Activated B cell treated with CpG ODN at 0.5 μM for 24 hours (primary cell): ENCODE measurements around the gene NR1H2. TPM values are rescaled to one million over a fixed set of nuclear protein-coding genes. Genes with fewer than 3 reads are reported as not detected.

Source experiments
- ATAC-seq: fragments of 200-7000 bp; cut with Tn5 transposase; one replicate; pipeline ENCODE4 v1.10.0; 2021; ENCODE audit warnings: low read depth, mild to moderate bottlenecking, moderate library complexity
- CTCF ChIA-PET: fragments of 350-600 bp; sonication (Branson Sonifier 250); formaldehyde crosslinking; loops from one replicate; lab custom pipeline; 2021; ENCODE audit warnings: antibody characterized with exemption; lab: Charles Lee
- POLR2A ChIA-PET: fragments of 350-600 bp; sonication (Branson Sonifier 250); formaldehyde crosslinking; loops from one replicate; lab custom pipeline; 2021; ENCODE audit warnings: antibody characterized with exemption; lab: Charles Lee
- DNase-seq: peaks from one replicate; pipeline ENCODE4 v3.0.0; 2022
- H3K27ac Mint-ChIP-seq: one replicate; pipeline ENCODE4 v1.8.0; 2020; ENCODE audit warnings: mixed read lengths
- H3K27me3 Mint-ChIP-seq: one replicate; pipeline ENCODE4 v1.8.0; 2021; ENCODE audit warnings: mixed read lengths
- H3K36me3 Mint-ChIP-seq: one replicate; pipeline ENCODE4 v1.8.0; 2021; ENCODE audit warnings: low read depth, mixed read lengths
- H3K4me1 Mint-ChIP-seq: one replicate; pipeline ENCODE4 v1.8.0; 2021; ENCODE audit warnings: mixed read lengths
- H3K4me3 Mint-ChIP-seq: one replicate; pipeline ENCODE4 v1.8.0; 2020; ENCODE audit warnings: mild to moderate bottlenecking, mixed read lengths
- H3K9me3 Mint-ChIP-seq: one replicate; pipeline ENCODE4 v1.8.0; 2020; ENCODE audit warnings: mixed read lengths
- CTCF ChIP-seq: fragments of 200-600 bp; IDR thresholded peaks from one replicate; pipeline ENCODE4 v1.8.0; 2022; ENCODE audit warnings: antibody characterized with exemption, mild to moderate bottlenecking
- intact Hi-C: fragments of 100-400 bp; cut with micrococcal nuclease; formaldehyde crosslinking; loops from one replicate; pipeline ENCODE4 v1.15.1; 2024
- total RNA-seq: library from RNA; stranded (reverse); gene quantifications from 2 replicates; pipeline ENCODE4 v1.2.3, GENCODE V29; 2022

The NR1H2 gene
- total RNA-seq, 1 donor from 2014 or later, result 79.5 TPM

GRCh38 chr19:50356691-50357177, 19.5 kb upstream of the NR1H2 start:
- TF ChIP-seq CTCF, result no peak
- Mint-ChIP-seq H3K4me1 (peaks cover 50% of the 10 kb centered on the region), H3K4me3 (peak overlapping the region; percentile 91), H3K36me3 (no peaks in the 10 kb centered on the region), H3K27me3 (no peaks in the 10 kb centered on the region), H3K27ac (peak overlapping the region; percentile 98), H3K9me3 (no peaks in the 10 kb centered on the region)
- intact Hi-C loops, result loop anchor here (1.0 to 2.0 kb wide), 11 partner anchors 9 to 566 kb away; partner anchors contain the start of genes JOSD2, KCNC3 and NR1H2
- CTCF ChIA-PET, result interaction anchor here (0.9 to 3.0 kb wide), 17 partner anchors 10 to 427 kb away, joined by 3 to 33 read pairs (median 8); partner anchors contain the start of genes KCNC3 and SPIB
- DNase-seq (no peak), ATAC-seq (no peak)
- POLR2A ChIA-PET, result interaction anchor here (0.6 to 3.5 kb wide), 28 partner anchors 9 to 448 kb away, joined by 3 to 84 read pairs (median 8); partner anchors contain the start of genes JOSD2, KCNC3, MYBPC2 and NR1H2

- peak overlapping the region; percentile 98 for H3K27ac Mint-ChIP-seq
- H3K36me3 Mint-ChIP-seq, result no peaks in the 10 kb centered on the region
- no peak for TF ChIP-seq CTCF
- peak; percentile 82 for ATAC-seq
- intact Hi-C loops, result loop anchor here (1.0 to 2.0 kb wide), 11 partner anchors 10 to 565 kb away; partner anchors contain the start of genes JOSD2, KCNC3 and NR1H2
- peak; percentile 82 for DNase-seq
- H3K27me3 Mint-ChIP-seq, result no peaks in the 10 kb centered on the region
- POLR2A ChIA-PET, result interaction anchor here (0.5 to 3.5 kb wide), 33 partner anchors 10 to 478 kb away, joined by 3 to 84 read pairs (median 7); partner anchors contain the start of genes JOSD2, KCNC3, MYBPC2 and NR1H2
- CTCF ChIA-PET, result interaction anchor here (0.9 to 3.0 kb wide), 19 partner anchors 10 to 564 kb away, joined by 3 to 33 read pairs (median 8); partner anchors contain the start of genes KCNC3, NR1H2 and SPIB
- H3K9me3 Mint-ChIP-seq, result no peaks in the 10 kb centered on the region
- peaks cover 54% of the 10 kb centered on the region for H3K4me1 Mint-ChIP-seq
- H3K4me3 Mint-ChIP-seq, result peak overlapping the region; percentile 91
Observed at GRCh38 chr19:50357178-50358100, 18.8 kb upstream of the NR1H2 start.

- DNase-seq (peak; percentile 72), ATAC-seq (peak; percentile 22)
- no peaks in the 10 kb centered on the region for H3K9me3 Mint-ChIP-seq
- H3K27me3 Mint-ChIP-seq, result no peaks in the 10 kb centered on the region
- no peaks in the 10 kb centered on the region for H3K36me3 Mint-ChIP-seq
- POLR2A ChIA-PET, result interaction anchor here (0.6 to 3.5 kb wide), 13 partner anchors 11 to 656 kb away, joined by 3 to 84 read pairs (median 27); partner anchors contain the start of genes JOSD2, KCNC3, NR1H2 and POLD1
- H3K4me3 Mint-ChIP-seq, result peak overlapping the region; percentile 91
- no peak for TF ChIP-seq CTCF
- H3K4me1 Mint-ChIP-seq, result peaks cover 60% of the 10 kb centered on the region
- intact Hi-C loops, result no loop called here
- peak overlapping the region; percentile 98 for H3K27ac Mint-ChIP-seq
- CTCF ChIA-PET, result interaction anchor here (1.7 to 3.0 kb wide), 6 partner anchors 9 to 563 kb away, joined by 6 to 26 read pairs (median 14); partner anchors contain the start of gene KCNC3
Observed at GRCh38 chr19:50358483-50359327, 17.6 kb upstream of the NR1H2 start.

GRCh38 chr19:50359328-50359818, 16.9 kb upstream of the NR1H2 start:
- no peak for DNase-seq
- peak overlapping the region; percentile 98 for H3K27ac Mint-ChIP-seq
- no peaks in the 10 kb centered on the region for H3K36me3 Mint-ChIP-seq
- ChIA-PET CTCF (interaction anchor here (3.0 kb wide), 1 partner anchor 8 kb away, joined by 26 read pairs; no protein-coding TSS in a partner anchor), POLR2A (interaction anchor here (0.6 to 3.5 kb wide), 6 partner anchors 12 to 150 kb away, joined by 3 to 84 read pairs (median 20); partner anchors contain the start of genes KCNC3, NR1H2 and POLD1)
- peak overlapping the region; percentile 91 for H3K4me3 Mint-ChIP-seq
- intact Hi-C loops, result no loop called here
- no peak for TF ChIP-seq CTCF
- peaks cover 64% of the 10 kb centered on the region for H3K4me1 Mint-ChIP-seq
- H3K27me3 Mint-ChIP-seq, result no peaks in the 10 kb centered on the region
- no peaks in the 10 kb centered on the region for H3K9me3 Mint-ChIP-seq
- no peak for ATAC-seq
